Measurements from ENCODE around the gene TNNT2. TPM values are rescaled to one million over a fixed set of nuclear protein-coding genes. Genes with fewer than 3 reads are reported as not detected.

TNNT2 gene
- polyA plus RNA-seq (ENCODE audit: insufficient read length in 4 of 4), result 10 to 100 TPM; 18.9 to 66.5 (median 56.1) TPM

DNA sequence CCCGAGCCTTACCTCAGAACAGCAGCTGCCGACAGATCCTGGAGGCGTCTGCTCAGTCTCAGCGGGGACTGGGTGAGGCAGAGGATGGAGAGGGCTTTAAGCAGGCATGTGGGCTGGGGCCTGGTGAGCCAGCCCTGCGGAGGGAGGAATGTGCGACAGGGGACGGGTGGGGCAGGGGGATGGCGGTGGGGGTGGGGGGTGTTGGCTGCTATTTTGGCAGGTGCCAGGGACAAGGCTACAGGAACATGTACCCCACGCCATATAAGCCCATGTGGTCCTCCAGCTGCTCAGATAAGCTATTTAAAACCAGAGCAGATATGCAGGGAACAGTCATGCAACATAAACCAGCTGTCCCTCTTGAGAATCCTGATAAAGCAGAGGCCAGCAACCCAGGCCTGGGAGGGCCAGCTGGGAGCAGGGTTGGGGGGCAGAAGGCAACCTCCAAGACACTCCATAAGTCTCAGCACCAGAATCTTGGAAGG is at the start of gene TNNT2:
Gene TNNT2 (minus strand): TSS at position 70 of the 482 bp plus-strand sequence. CDS start 4,426 bp downstream, outside the sequence.
- no peak for DNase-seq (ENCODE audit: low read depth in 4 of 4, low spot score in 3 of 4)

DNA sequence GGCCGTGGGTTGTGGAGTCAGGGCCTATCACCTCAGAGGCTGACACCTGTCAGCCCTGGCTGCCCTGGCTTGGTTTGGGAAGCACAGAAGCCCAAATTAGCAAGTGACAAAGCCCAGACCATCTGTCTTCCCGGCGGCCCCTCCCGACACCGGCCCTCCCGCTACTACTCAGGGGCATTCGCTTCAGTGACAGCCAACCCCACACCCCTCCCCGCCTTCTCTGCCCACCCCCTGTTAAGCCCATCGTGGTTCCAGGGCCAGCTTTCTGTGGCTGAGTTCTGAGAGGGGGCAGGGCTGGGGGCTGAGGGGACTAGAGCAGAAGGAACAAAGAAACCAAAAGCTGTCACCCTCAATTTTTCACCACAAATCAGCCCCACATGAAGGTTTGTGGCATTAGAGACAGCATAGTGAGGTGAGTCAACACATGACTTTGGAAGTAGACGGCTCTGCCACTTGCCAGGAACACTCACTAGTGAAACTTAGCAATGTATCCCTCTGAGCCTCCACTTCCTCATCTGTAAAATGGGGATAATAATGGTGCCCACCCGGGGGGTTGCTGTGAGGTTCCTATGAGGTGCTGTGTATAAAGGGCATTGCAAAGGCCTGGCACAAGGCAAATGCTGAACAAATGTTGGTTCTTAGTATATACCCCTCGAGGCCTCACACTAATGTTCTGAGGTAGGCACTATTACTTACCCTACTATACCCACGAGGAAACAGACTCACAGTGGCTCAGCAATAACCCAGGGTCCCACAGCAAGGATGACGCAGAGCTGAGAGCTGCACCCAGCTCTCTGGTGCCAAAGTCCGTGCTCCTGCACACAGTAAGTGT is 49.2 kb upstream of the TNNT2 start:
- DNase-seq (ENCODE audit: low read depth in 4 of 4, low spot score in 3 of 4), result no peak

DNA sequence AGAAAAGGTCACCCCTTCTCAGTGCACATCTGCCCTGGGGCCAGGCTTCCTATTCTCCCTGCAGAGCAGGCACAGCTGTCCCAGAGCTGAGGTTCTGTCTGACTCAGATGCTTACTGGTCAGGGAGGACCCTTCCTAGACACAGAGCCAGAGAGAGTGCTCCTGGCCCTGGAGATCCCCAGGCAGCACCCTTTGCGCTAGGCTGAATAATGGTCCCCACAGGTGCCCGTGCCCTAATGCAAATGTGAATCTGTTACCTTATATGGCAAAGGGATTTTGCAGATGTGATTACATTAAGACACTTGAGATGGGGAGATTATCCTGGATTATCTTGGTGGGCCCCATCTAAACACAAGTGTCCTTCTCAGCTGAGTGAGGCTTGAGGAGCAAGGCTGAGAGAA is 46.7 kb upstream of the TNNT2 start:
- DNase-seq (ENCODE audit: low read depth in 4 of 4, low spot score in 3 of 4), result no peak

- DNase-seq (ENCODE audit: low read depth in 4 of 4, low spot score in 3 of 4), result no peak
Observed at GRCh38 chr1:201423655-201424054, 46.2 kb upstream of the TNNT2 start.

GRCh38 chr1:201422436-201423030 is 45.1 kb upstream of the TNNT2 start:
- DNase-seq (ENCODE audit: low read depth in 4 of 4, low spot score in 3 of 4), result no peak

- DNase-seq (ENCODE audit: low read depth in 4 of 4, low spot score in 3 of 4), result no peak
Observed at GRCh38 chr1:201422026-201422425, 44.5 kb upstream of the TNNT2 start.

DNA sequence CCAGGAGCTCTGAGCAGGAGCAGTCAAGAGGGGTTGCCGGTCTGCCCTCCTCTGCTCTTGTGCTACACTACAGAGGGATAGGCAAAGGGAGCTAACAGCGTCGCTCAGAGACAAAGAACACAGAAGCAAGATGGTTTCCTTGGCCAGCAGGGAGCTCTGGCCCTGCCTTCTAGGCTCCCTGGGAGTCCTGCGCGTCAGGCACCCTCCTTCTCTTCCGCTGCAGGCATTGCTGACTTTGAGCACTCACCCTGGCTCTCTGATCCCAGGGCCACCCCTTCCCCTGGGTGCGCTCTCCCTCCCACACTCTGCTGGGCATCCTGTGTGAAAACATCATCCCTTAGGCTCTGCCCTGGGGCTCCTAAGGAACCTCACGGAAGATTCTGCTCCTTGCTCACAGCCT is 43.6 kb upstream of the TNNT2 start:
- no peak for DNase-seq (ENCODE audit: low read depth in 4 of 4, low spot score in 3 of 4)

- no peak for DNase-seq (ENCODE audit: low read depth in 4 of 4, low spot score in 3 of 4)
Observed at GRCh38 chr1:201420608-201421002, 43.1 kb upstream of the TNNT2 start.

DNA sequence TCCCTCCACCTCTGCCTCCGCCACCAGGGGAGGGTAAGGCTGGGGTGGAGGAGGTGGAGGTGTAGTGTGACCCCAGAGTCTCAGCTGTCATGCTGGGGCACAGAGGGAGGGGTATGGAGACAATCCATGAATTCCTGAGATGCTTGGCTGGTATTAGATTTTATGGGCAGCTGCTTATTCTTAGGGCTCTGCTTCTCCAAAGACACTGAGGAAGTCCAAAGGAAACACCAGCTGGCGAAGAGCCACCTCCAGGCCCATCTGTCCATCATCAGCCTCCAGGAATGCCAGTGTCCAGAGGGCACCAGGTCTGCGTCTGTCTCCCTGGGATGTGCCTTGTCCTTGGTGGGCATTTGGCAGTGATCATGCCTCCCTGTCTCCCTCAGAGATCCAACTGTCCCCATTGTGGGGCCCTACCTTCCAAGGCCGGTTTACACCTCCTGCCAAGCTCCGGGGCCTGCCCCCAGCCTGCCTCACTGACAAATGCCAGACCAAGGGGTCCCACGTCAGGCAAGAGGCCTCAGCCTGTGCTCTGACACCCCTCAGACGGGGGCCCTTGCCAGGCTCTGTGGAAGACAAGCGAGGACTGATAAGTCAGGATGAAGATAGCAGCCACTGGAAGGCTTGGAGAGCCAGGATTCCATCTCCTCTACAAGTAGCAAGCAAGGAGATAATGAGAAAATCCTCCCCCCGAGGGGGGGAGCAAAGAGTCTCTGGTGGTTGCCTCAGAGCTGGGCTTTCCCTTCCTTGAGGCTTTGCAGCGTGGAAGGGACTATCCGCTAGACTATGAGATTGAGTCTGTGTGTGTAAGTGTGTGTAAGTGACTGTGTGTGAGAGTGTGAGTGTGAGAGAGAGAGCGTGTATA is 42.5 kb upstream of the TNNT2 start:
- no peak for DNase-seq (ENCODE audit: low read depth in 4 of 4, low spot score in 3 of 4)

- DNase-seq (ENCODE audit: low read depth in 4 of 4, low spot score in 3 of 4), result no peak
Observed at GRCh38 chr1:201419256-201419655, 41.8 kb upstream of the TNNT2 start.

DNA sequence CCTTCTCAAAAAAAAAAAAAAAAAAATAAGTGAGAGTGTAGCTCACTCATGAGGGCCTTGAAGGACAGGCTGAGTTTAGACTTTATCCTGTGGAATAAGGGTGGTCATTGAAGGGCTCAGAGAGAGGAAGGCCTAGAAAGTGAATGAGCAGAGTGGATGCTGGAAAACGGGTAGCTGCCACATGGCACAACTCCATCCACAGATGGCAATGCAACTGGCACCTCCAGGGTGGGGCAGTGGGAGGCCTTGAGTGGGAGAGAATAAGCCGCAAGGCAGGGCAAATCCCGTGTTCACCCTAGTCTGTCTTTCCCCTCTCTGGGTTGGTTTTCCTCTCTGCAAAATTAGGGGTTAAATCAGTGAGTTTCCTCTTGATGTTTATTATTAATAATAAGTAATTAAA is 41.0 kb upstream of the TNNT2 start:
- no peak for DNase-seq (ENCODE audit: low read depth in 4 of 4, low spot score in 3 of 4)

DNA sequence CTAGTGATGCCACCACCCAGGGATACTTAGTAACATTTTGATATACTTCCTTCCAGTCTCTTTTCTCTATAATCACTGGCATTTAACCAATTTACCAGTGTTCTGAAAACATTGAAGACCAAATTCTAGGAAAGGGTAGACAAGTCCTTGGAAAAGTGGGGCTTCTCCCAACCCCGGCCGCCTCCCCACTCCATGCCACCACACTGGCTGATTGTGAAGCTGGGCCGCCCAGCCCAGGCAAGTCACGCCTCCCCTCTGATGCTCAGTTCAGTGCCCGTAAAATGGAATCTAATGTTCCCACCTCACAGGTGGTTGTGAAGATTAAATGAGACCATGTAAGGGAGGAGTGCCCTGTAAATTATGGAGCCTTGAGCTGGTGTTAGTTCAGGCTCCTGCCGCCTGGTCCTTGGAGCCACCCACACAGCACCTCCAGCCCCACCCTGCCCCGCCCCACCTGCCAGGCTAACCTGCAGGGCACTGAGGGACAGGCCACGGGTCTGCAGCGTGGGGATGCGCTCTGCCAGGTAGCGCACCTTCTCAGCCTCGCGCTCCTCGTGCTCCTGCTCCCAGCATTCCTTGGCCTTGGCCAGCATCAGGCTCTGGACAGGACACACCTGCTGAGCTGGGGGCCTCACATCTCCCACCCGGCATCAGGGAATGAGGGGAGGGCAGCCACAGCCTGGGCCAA is 36.7 kb upstream of the TNNT2 start:
- no peak for DNase-seq (ENCODE audit: low read depth in 4 of 4, low spot score in 3 of 4)

- no peak for DNase-seq (ENCODE audit: low read depth in 4 of 4, low spot score in 3 of 4)
Observed at GRCh38 chr1:201411292-201411691, 33.8 kb upstream of the TNNT2 start.

- DNase-seq (ENCODE audit: low read depth in 4 of 4, low spot score in 3 of 4), result no peak
Observed at GRCh38 chr1:201409440-201409839, 32.0 kb upstream of the TNNT2 start.

DNA sequence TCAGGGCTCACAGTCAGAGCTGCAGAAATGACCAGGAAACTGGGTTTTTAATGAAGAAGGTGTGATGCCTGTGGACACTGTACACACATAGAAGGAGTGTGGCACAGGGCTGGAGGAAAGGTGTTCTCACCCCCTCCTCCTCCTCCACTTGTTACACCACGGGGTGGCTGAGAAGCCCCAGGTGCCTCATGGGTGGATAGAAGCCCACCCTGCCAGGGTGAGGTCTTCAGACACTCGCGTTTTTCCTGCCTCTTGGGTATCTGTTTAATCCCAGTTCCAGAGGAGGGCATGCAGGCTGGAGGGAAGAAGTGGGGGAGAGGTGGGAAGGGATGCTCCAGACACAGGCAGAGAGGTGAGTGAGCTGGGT is 31.3 kb upstream of the TNNT2 start:
- no peak for DNase-seq (ENCODE audit: low read depth in 4 of 4, low spot score in 3 of 4)

DNA sequence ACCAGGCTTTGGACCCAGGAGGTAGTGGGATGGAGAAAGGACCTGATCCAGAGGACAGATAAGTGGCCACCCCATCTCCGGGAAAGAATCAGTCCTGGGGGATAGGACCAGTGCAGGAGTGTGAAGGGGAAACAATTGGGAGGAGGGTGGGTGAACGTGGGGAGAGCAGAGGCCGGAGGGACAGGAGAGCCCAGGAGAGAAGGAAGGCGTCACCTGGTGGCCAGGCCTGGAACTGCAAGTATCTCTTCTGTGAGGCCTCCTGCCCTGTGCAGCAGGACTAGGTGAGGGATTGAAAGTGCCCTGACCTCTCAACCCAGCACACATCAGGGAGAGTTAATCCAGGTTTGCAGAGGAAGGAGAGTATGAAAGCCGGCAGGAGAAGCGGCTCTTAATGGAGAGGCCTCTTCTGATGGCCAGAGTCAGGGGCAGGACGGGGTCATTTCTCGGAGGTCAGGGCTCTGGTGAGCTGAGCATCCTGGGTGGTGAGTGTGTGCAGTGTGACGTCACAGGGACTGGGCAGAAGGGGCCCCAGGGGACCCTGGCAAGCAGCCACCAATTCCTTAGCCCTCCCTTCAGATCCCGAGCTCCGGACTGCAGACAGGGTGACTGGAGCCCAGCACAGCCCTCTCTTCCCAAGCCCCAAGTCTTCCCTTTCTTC is 30.8 kb upstream of the TNNT2 start:
- peak in 2 of 4 donors; percentile 59 to 64 for DNase-seq (ENCODE audit: low read depth in 4 of 4, low spot score in 3 of 4)

- DNase-seq (ENCODE audit: low read depth in 4 of 4, low spot score in 3 of 4), result no peak
Observed at GRCh38 chr1:201406831-201407406, 29.4 kb upstream of the TNNT2 start.

- peak in 1 of 4 donors; percentile 70 for DNase-seq (ENCODE audit: low read depth in 4 of 4, low spot score in 3 of 4)
Observed at GRCh38 chr1:201405484-201405831, 28.0 kb upstream of the TNNT2 start.

DNA sequence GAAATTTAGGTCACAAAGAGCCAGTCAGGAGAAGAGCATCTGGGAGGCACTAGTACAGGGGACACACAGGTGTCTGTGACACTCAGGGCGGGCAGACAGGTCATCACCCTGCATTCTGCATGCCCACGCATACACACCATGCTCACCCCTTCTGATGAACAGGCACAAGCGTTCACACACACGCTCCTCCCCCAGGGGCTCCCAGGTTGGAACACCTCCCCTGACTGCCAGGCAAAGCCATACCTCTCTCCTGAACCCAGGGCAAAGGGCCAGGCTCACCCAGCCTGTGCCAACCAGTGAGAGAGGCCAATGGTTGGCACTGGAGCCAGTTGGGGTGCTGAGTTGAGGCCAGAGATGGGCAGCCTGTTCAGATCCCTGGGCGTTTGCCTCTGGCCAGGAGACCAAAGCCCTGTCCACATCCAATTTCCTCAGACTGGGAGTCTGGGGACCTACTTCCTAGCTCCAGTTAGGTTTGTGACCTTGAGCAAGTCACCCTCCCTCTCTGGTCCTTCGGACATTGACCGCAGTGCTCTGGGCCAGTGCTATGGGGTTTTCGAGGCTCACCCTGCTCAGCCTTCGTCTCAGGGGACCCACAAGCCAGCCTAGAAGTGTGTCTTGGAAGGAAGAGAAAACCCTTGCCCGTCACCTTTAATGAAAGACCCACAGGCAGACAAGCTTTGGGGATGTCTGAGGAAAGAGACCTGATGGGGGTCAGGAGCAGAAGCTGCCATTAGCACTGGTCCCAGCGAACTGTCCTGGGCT is 27.4 kb upstream of the TNNT2 start:
- no peak for DNase-seq (ENCODE audit: low read depth in 4 of 4, low spot score in 3 of 4)
